Measurements from ENCODE around the gene DYSF.

- TF ChIP-seq, protein P1, sequence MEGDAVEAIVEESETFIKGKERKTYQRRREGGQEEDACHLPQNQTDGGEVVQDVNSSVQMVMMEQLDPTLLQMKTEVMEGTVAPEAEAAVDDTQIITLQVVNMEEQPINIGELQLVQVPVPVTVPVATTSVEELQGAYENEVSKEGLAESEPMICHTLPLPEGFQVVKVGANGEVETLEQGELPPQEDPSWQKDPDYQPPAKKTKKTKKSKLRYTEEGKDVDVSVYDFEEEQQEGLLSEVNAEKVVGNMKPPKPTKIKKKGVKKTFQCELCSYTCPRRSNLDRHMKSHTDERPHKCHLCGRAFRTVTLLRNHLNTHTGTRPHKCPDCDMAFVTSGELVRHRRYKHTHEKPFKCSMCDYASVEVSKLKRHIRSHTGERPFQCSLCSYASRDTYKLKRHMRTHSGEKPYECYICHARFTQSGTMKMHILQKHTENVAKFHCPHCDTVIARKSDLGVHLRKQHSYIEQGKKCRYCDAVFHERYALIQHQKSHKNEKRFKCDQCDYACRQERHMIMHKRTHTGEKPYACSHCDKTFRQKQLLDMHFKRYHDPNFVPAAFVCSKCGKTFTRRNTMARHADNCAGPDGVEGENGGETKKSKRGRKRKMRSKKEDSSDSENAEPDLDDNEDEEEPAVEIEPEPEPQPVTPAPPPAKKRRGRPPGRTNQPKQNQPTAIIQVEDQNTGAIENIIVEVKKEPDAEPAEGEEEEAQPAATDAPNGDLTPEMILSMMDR (IDR thresholded peaks at IDR 0.05; ENCODE audit: low read depth, low read length, poor library complexity, severe bottlenecking): no peak
- no peak for TF ChIP-seq EZH2phosphoT487 (IDR thresholded peaks at IDR 0.05; ENCODE audit: borderline replicate concordance, low read length)
These were observed 134.2 kb downstream of the DYSF start for GRCh38 chr2:71587509-71588073.
